Stomach (tissue), 9 donors: ENCODE data around the gene MNT. TPM values are rescaled to one million over a fixed set of nuclear protein-coding genes. Genes with fewer than 3 reads are reported as not detected.
"Not testable (repeated sequence)": the region's sequence is repeated elsewhere in the genome, so short reads cannot be mapped to it uniquely, and the experiment has no call there.

Experiments
- DNase-seq, 2 donors: peaks; one replicate each; pipeline versions ENCODE4 v3.0.0 to v3.0.0-alpha.2; 2013 to 2019
- H3K27ac ChIP-seq, 5 donors: fragments of 200-600 bp in 4 of 5; sonication (generic) in 4 of 5; one replicate each; pipeline ENCODE4 v1.5.1; 2013 to 2019; ENCODE audit warnings: mild to moderate bottlenecking in 1 of 5, moderate library complexity in 1 of 5
- H3K27me3 ChIP-seq, 3 donors: fragments of 200-600 bp; sonication (generic); one replicate each; pipeline ENCODE4 v1.5.1; 2017 to 2019; ENCODE audit warnings: mixed run types in 1 of 3
- H3K36me3 ChIP-seq, 4 donors: fragments of 200-600 bp; sonication (generic); 1 replicate in 3 of 4; 2 replicates in 1 of 4; pipeline ENCODE4 v1.5.1; 2016 to 2019
- H3K4me1 ChIP-seq, 4 donors: fragments of 200-600 bp; sonication (generic); one replicate each; pipeline ENCODE4 v1.5.1; 2016 to 2019
- H3K4me3 ChIP-seq, 4 donors: fragments of 200-600 bp; sonication (generic) in 3 of 4; one replicate each; pipeline ENCODE4 v1.5.1; 2016 to 2019; ENCODE audit warnings: mild to moderate bottlenecking in 1 of 4
- H3K9me3 ChIP-seq, 4 donors: fragments of 200-600 bp; sonication (generic); one replicate each; pipeline ENCODE4 v1.5.1; 2016 to 2019
- CTCF ChIP-seq, 7 experiments: fragments of 450-650 bp in 4 of 7; fragments of 200-600 bp in 3 of 7; sonication (generic) in 3 of 7; IDR thresholded peaks; one replicate each; pipeline ENCODE4 v1.5.1; 2016 to 2019; ENCODE audit warnings: antibody characterized with exemption in 7 of 7, control low read depth in 2 of 7, mild to moderate bottlenecking in 1 of 7
- EP300 ChIP-seq: sonication (generic); formaldehyde crosslinking; IDR thresholded peaks from one replicate; pipeline ENCODE4 v1.6.1; 2017; ENCODE audit warnings: antibody characterized with exemption
- POLR2A ChIP-seq, 4 donors: fragments of 450-650 bp; IDR thresholded peaks; one replicate each; pipeline ENCODE4 v1.6.1; 2016; ENCODE audit warnings: antibody characterized with exemption in 4 of 4, control low read depth in 2 of 4, mild to moderate bottlenecking in 1 of 4, moderate library complexity in 1 of 4
- POLR2AphosphoS5 ChIP-seq, 3 donors: sonication (generic); formaldehyde crosslinking; IDR thresholded peaks; one replicate each; pipeline ENCODE4 v1.6.1; 2016; ENCODE audit warnings: antibody characterized with exemption in 3 of 3
- WGBS, 5 donors: extraction: QIAGEN DNeasy Blood & Tissue Kit in 3 of 5; methylation state at CpG; one replicate each; pipeline versions ENCODE4 v1.1.5 to v1.1.7; 2013 to 2018; 5-methylcytosine and 5-hydroxymethylcytosine counted together
- intact Hi-C: fragments of 100-400 bp; cut with DNase I; formaldehyde crosslinking; loops from one replicate; pipeline ENCODE4 v1.15.1; 2023; ENCODE audit warnings: low total_unique reads
- polyA plus RNA-seq, 3 donors: library from polyadenylated mRNA; stranded (reverse); fragments of 200-250 nt; gene quantifications; one replicate each; pipeline ENCODE4 v1.2.3, GENCODE V29; 2013
- total RNA-seq, 5 donors: library from RNA; depleted of rRNA; stranded (reverse); fragments of >200 nt; gene quantifications; one replicate each; pipeline versions ENCODE4 v1.1.0 to v1.2.3, GENCODE V29; 2014 to 2016
- donor health status: healthy with polysubstance abuse.
- donor health status: Bipolar disorder and iron deficiency.
- donor health status: healthy.

MNT gene
- total and polyA plus RNA-seq, 8 donors = 3.5 to 55.8 (median 8.6) TPM

- H3K4me3 ChIP-seq = no peak overlapping the region
- WGBS, 5 donors = 95 to 100% (median 98%) methylated on average over 1 of the region's 1 CpG
- intact Hi-C loops = no loop called here
- peaks cover 0 to 18% (median 14%) of the 10 kb centered on the region in 4 donors for H3K36me3 ChIP-seq
- TF ChIP-seq CTCF (IDR thresholded peaks at IDR 0.05) (no peak), POLR2A (IDR thresholded peaks at IDR 0.05) (no peak), EP300 (no peak), POLR2AphosphoS5 (IDR thresholded peaks at IDR 0.05) (no peak)
- no peak overlapping the region for H3K27ac ChIP-seq
- no peak for DNase-seq
- H3K9me3 ChIP-seq = no peaks in the 10 kb centered on the region
- peaks cover 0 to 14% (median 3%) of the 10 kb centered on the region in 4 donors for H3K4me1 ChIP-seq
- no peaks in the 10 kb centered on the region for H3K27me3 ChIP-seq
Measured at GRCh38 chr17:2445638-2446037, 44.8 kb upstream of the MNT start.

- DNase-seq = no peak
- intact Hi-C loops = no loop called here
- no peak for TF ChIP-seq POLR2AphosphoS5 (IDR thresholded peaks at IDR 0.05)
- no peak for TF ChIP-seq CTCF (IDR thresholded peaks at IDR 0.05)
- no peak for TF ChIP-seq EP300
- no peak for TF ChIP-seq POLR2A (IDR thresholded peaks at IDR 0.05)
- Histone ChIP-seq H3K4me1 (peaks cover 0 to 6% (median 3%) of the 10 kb centered on the region in 4 donors), H3K36me3 (peaks cover 0 to 28% (median 27%) of the 10 kb centered on the region in 4 donors), H3K27me3 (no peaks in the 10 kb centered on the region), H3K9me3 (no peaks in the 10 kb centered on the region), H3K4me3 (no peak overlapping the region), H3K27ac (no peak overlapping the region)
- WGBS, 5 donors = 94 to 97% (median 97%) methylated on average over 8 of the region's 8 CpGs
Measured at GRCh38 chr17:2444382-2444781, 43.5 kb upstream of the MNT start.

DNA sequence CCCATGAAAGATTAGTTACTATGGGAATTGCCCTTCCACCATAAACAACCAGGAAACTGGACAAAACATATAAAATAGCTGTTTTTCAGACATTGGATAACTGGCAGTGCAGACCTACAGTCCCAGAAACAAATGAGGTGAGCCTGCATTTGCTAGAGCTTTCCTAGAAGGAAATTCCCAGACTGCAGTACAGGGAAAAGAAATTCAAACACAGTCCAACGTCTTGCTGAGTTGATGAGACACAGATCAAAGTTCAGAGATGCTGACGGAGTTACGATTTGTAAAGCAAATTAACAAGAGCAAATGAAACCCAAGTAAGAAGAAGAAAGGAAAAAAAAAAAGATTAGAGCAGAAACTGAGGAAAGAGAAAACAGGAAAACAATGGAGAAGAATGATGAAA lies 41.3 kb upstream of the MNT start:
- Histone ChIP-seq H3K9me3 (no peaks in the 10 kb centered on the region), H3K4me1 (peaks cover 0 to 6% (median 3%) of the 10 kb centered on the region in 4 donors), H3K27ac (no peak overlapping the region), H3K36me3 (peaks cover 13 to 50% (median 47%) of the 10 kb centered on the region in 4 donors), H3K27me3 (no peaks in the 10 kb centered on the region), H3K4me3 (no peak overlapping the region)
- no peak for DNase-seq
- TF ChIP-seq CTCF (IDR thresholded peaks at IDR 0.05) (no peak), EP300 (no peak), POLR2A (IDR thresholded peaks at IDR 0.05) (no peak), POLR2AphosphoS5 (IDR thresholded peaks at IDR 0.05) (no peak)
- WGBS, 5 donors = 19 to 32% (median 31%) methylated on average over 3 of the region's 3 CpGs
- intact Hi-C loops = no loop called here

- Histone ChIP-seq H3K36me3 (peaks cover 21 to 62% (median 56%) of the 10 kb centered on the region in 4 donors), H3K9me3 (no peaks in the 10 kb centered on the region), H3K4me3 (no peak overlapping the region), H3K27me3 (no peaks in the 10 kb centered on the region), H3K4me1 (peaks cover 0 to 6% (median 3%) of the 10 kb centered on the region in 4 donors), H3K27ac (no peak overlapping the region)
- 94 to 99% (median 96%) methylated on average over 4 of the region's 4 CpGs for WGBS, 5 donors
- no peak for DNase-seq
- intact Hi-C loops = no loop called here
- no peak for TF ChIP-seq POLR2AphosphoS5 (IDR thresholded peaks at IDR 0.05)
- no peak for TF ChIP-seq EP300
- no peak for TF ChIP-seq CTCF (IDR thresholded peaks at IDR 0.05)
- no peak for TF ChIP-seq POLR2A (IDR thresholded peaks at IDR 0.05)
Measured at GRCh38 chr17:2440930-2441329, 40.1 kb upstream of the MNT start.

DNA sequence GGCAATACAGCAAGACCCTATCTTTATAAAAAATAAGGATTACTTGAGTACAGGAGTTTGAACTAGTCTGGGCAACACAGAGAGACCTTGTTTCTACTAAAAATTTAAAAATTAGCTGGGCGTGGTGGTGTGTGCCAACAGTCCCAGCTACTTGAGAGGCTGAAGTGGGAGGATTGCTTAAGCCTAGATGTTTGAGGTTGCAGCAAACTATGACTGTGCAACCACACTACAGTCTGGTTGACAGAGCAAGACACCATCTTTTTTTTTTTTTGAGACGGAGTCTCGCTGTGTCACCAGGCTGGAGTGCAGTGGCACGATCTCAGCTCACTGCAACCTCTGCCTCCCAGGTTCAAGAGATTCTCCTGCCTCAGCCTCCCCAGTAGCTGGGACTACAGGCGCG lies 39.1 kb upstream of the MNT start:
- DNase-seq, H3K4me1 ChIP-seq, intact Hi-C loops, H3K27ac ChIP-seq, H3K27me3 ChIP-seq, H3K4me3 ChIP-seq, H3K9me3 ChIP-seq: not testable (repeated sequence)
- 91 to 99% (median 96%) methylated on average over 6 of the region's 6 CpGs for WGBS, 5 donors
- peaks cover 23 to 66% (median 62%) of the 10 kb centered on the region in 4 donors for H3K36me3 ChIP-seq
